KOPT-K1 (cell line): Measurements from ENCODE around the gene PEX26.
A peak's percentile ranks its signal among the peaks of the same experiment; 100 is the strongest.

ENCODE experiments used
- H3K27ac ChIP-seq: fragments of 200-600 bp; sonication (generic); 2 replicates; pipeline ENCODE4 v1.5.1; 2016; ENCODE audit warnings: antibody characterized with exemption, mild to moderate bottlenecking, low read depth, low read length; ENCODE audit not compliant: poor library complexity, severe bottlenecking
- H3K36me3 ChIP-seq: fragments of 200-600 bp; sonication (generic); 2 replicates; pipeline ENCODE4 v1.5.1; 2017; ENCODE audit warnings: antibody characterized with exemption, mild to moderate bottlenecking, low read length, moderate library complexity; ENCODE audit not compliant: insufficient read depth
- H3K9me3 ChIP-seq: fragments of 200-600 bp; sonication (generic); 2 replicates; pipeline ENCODE4 v1.5.1; 2017; ENCODE audit warnings: antibody characterized with exemption, low read length, mild to moderate bottlenecking; ENCODE audit not compliant: insufficient read depth, poor library complexity, severe bottlenecking

Gene PEX26

GRCh38 chr22:18075101-18075719 lies 2.6 kb upstream of the PEX26 start:
- no peaks in the 10 kb centered on the region for H3K9me3 ChIP-seq
- H3K27ac ChIP-seq = no peak overlapping the region
- peaks cover 11% of the 10 kb centered on the region for H3K36me3 ChIP-seq

DNA sequence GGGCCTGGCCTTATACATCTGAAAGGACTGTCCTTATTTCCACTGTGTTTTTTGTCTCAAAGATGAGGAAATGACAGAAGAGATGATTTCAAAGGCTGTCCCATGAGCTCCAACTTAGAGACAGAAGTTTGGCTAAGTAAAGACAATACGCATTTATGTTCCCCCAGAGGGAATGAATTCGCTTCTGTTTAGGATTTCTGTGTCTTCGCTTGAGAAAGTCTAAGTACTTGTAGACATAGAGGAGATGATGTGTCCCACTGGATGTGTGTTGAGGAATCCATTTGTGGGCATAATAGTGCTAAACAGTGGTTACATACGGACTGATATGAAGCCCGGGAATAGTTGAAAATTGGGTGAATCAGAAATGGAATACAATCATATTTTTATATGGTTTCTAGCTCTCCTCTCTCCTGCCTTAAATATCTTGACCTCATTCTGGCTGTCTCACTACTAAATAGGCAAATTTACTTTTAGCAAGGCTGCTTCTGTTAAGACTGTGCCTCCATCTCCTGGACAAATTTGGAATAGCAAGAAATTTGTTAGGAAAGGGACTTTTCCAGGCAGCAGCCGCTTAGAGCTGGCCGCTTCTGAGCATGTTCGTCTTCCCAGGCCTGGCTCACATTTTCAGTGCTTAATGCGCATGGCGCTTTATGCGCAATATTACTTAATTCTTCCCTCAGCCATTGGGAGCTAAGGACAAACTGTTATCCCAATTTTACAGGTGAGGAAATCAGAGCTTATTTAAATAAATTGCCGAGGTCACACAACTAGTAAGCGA lies 1.9 kb upstream of the PEX26 start:
- no peak overlapping the region for H3K27ac ChIP-seq
- H3K9me3 ChIP-seq = no peaks in the 10 kb centered on the region
- H3K36me3 ChIP-seq = peaks cover 18% of the 10 kb centered on the region

- peaks cover 30% of the 10 kb centered on the region for H3K36me3 ChIP-seq
- H3K9me3 ChIP-seq = no peaks in the 10 kb centered on the region
- peak overlapping the region; percentile 90 for H3K27ac ChIP-seq
Observed at GRCh38 chr22:18077087-18077638, 627 bp upstream of the PEX26 start.

DNA sequence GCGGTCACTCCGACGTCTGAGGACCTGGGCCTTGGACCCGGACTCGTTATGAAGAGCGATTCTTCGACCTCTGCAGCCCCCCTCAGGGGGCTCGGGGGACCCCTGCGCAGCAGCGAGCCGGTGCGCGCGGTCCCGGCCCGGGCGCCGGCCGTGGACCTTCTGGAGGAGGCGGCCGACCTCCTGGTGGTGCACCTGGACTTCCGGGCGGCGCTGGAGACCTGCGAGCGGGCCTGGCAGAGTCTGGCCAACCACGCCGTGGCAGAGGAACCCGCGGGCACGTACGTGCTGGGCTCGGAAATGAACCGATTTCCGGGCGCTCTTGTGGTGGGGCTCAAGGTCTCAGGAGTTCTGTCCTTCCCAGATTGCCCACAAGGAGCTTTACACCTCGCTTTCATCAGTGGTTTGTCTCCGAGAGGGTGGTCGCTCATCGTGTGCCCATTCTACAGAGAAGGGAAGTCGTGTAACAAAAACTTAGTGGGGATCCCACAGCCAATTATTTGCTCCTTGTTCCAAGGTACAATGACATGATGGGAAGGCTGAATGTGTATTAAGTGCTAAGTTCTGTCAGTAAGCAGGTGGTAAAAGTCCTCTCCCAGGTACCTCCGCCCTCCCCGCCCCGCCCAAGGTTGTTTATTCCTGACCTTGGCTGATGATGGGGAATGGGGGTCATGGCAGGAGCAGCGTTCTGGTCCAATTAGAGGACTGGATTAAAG lies 695 bp downstream of the PEX26 start:
- Histone ChIP-seq H3K9me3 (no peaks in the 10 kb centered on the region), H3K36me3 (peaks cover 43% of the 10 kb centered on the region), H3K27ac (peak overlapping the region; percentile 90)

- Histone ChIP-seq H3K9me3 (no peaks in the 10 kb centered on the region), H3K36me3 (peaks cover 56% of the 10 kb centered on the region), H3K27ac (no peak overlapping the region)
Observed at GRCh38 chr22:18079706-18080233, 2.0 kb downstream of the PEX26 start.

GRCh38 chr22:18081416-18081815 lies 3.6 kb downstream of the PEX26 start:
- Histone ChIP-seq H3K36me3 (peaks cover 72% of the 10 kb centered on the region), H3K27ac (no peak overlapping the region), H3K9me3 (no peaks in the 10 kb centered on the region)

GRCh38 chr22:18082467-18082866 lies 4.7 kb downstream of the PEX26 start:
- Histone ChIP-seq H3K9me3 (no peaks in the 10 kb centered on the region), H3K27ac (no peak overlapping the region), H3K36me3 (peaks cover 82% of the 10 kb centered on the region)

GRCh38 chr22:18083406-18083805 lies 5.6 kb downstream of the PEX26 start:
- Histone ChIP-seq H3K27ac (no peak overlapping the region), H3K9me3 (no peaks in the 10 kb centered on the region), H3K36me3 (peaks cover 92% of the 10 kb centered on the region)

GRCh38 chr22:18085188-18085587 lies 7.4 kb downstream of the PEX26 start:
- H3K27ac ChIP-seq = no peak overlapping the region
- H3K36me3 ChIP-seq = peaks cover 99% of the 10 kb centered on the region
- no peaks in the 10 kb centered on the region for H3K9me3 ChIP-seq

- H3K27ac ChIP-seq = no peak overlapping the region
- H3K36me3 ChIP-seq = peaks cover 99% of the 10 kb centered on the region
- H3K9me3 ChIP-seq = no peaks in the 10 kb centered on the region
Observed at GRCh38 chr22:18087350-18087855, 9.6 kb downstream of the PEX26 start.

- Histone ChIP-seq H3K36me3 (peaks cover 91% of the 10 kb centered on the region), H3K9me3 (no peaks in the 10 kb centered on the region), H3K27ac (no peak overlapping the region)
Observed at GRCh38 chr22:18088825-18089568, 11.2 kb downstream of the PEX26 start.

DNA sequence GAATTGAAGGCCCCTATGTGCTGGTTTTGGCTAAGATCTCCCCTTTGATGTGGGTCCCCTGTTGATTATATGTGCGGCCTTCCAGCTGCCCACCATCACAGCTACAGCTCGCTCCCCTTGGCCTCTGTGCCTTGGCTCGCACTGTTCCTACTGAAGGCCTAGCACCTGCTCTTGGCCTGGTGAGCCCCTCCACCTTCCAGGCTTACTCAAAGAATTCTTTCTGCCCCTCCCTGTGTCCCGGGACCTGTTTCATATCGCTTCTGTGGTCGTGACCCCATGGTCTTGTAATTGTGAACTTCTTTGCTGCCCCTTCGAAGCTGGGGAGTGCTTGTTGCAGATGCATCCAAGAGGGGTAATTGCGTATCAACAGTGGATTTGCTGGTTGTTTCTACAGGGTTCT lies 12.5 kb downstream of the PEX26 start:
- peaks cover 89% of the 10 kb centered on the region for H3K36me3 ChIP-seq
- H3K27ac ChIP-seq = no peak overlapping the region
- no peaks in the 10 kb centered on the region for H3K9me3 ChIP-seq

DNA sequence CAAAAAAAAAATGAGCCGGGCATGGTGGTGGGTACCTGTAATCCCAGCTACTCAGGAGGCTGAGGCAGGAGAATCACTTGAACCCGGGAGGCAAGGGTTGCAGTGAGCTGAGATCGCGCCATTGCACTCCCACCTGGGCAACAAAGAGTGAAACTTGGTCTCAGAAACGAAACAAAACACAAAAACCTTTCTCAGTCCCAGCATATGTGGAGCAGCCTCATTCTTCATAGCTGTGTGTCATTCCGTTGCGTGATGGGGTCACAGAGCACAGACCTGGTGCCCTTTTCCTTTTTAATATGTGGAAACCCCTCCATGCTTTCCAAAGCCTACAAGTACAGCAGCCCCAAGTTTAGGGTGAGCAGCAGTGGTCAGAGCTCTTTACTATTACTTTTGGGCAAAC lies 13.7 kb downstream of the PEX26 start:
- Histone ChIP-seq H3K27ac (no peak overlapping the region), H3K36me3 (peaks cover 85% of the 10 kb centered on the region), H3K9me3 (no peaks in the 10 kb centered on the region)

GRCh38 chr22:18091916-18092526 lies 14.2 kb downstream of the PEX26 start:
- no peak overlapping the region for H3K27ac ChIP-seq
- H3K36me3 ChIP-seq = peaks cover 85% of the 10 kb centered on the region
- H3K9me3 ChIP-seq = peaks cover 4% of the 10 kb centered on the region
